A549 (cell line): Measurements from ENCODE around the gene CHMP1B. TPM values are rescaled to one million over a fixed set of nuclear protein-coding genes. Genes with fewer than 3 reads are reported as not detected.

Experiments used
- ATAC-seq, 2 experiments: fragments of 200-7000 bp in 1 of 2; fragments of >200 bp in 1 of 2; cut with Nextera tagmentation in 1 of 2; cut with Tn5 transposase in 1 of 2; 3 replicates each; pipeline versions ENCODE4 v1.8.0 to v1.9.1; 2018 to 2020; ENCODE audit warnings: mild to moderate bottlenecking in 1 of 2, moderate library complexity in 1 of 2
- CTCF ChIA-PET: fragments of 300-600 bp; sonication (Branson Sonifier 250); formaldehyde crosslinking; extraction: SDS; loops from one replicate; lab custom pipeline; 2021; ENCODE audit warnings: antibody characterized with exemption, inconsistent platforms; lab: Yijun Ruan, JAX
- POLR2A ChIA-PET: fragments of 350-600 bp; formaldehyde crosslinking; extraction: SDS; loops from one replicate; lab custom pipeline; 2021; ENCODE audit warnings: antibody characterized with exemption, inconsistent platforms; lab: Yijun Ruan, JAX
- DNase-seq, 2 experiments: peaks; one replicate each; pipeline versions ENCODE4 v3.0.0 to v3.0.0-alpha.2; 2011 to 2016; ENCODE audit warnings: low read depth in 1 of 2, low spot score in 1 of 2
- FAIRE-seq: peaks from 2 replicates; lab custom pipeline; 2011; peaks lifted over from hg19 to GRCh38; lab: Jason Lieb, UNC
- H3K27ac ChIP-seq, 2 experiments: fragments of >200 bp; sonication (Bioruptor Twin); formaldehyde crosslinking; 3 replicates each; pipeline ENCODE4 v1.5.1; 2016 to 2017
- H3K4me1 ChIP-seq: fragments of >200 bp; sonication (Bioruptor Twin); formaldehyde crosslinking; 3 replicates; pipeline ENCODE4 v1.6.1; 2016
- H3K4me2 ChIP-seq: fragments of >200 bp; sonication (Bioruptor Twin); formaldehyde crosslinking; 3 replicates; pipeline ENCODE4 v1.6.1; 2016
- H3K4me3 ChIP-seq: fragments of >200 bp; sonication (Bioruptor Twin); formaldehyde crosslinking; 3 replicates; pipeline ENCODE4 v1.5.1; 2016
- H3K9me3 ChIP-seq: fragments of >200 bp; sonication (Bioruptor Twin); formaldehyde crosslinking; 3 replicates; pipeline ENCODE4 v1.6.1; 2016
- EHF ChIP-seq: fragments of 250-450 bp; sonication (Bioruptor Pico); IDR thresholded peaks from 2 replicates; pipeline ENCODE4 v1.5.0; 2020; ENCODE audit warnings: mild to moderate bottlenecking
- ESRRA ChIP-seq: fragments of 150-350 bp; IDR thresholded peaks from 2 replicates; pipeline ENCODE4 v1.6.1; 2014; ENCODE audit warnings: mild to moderate bottlenecking, low read length, borderline replicate concordance
- GATA3 ChIP-seq: IDR thresholded peaks from 2 replicates; pipeline ENCODE4 v1.6.1; 2012; ENCODE audit warnings: borderline replicate concordance
- HEYL ChIP-seq: fragments of 250-450 bp; sonication (Bioruptor Pico); IDR thresholded peaks from 2 replicates; pipeline ENCODE4 v1.8.0; 2021; ENCODE audit warnings: mild to moderate bottlenecking, moderate library complexity
- HOXA7 ChIP-seq: fragments of 250-450 bp; sonication (Bioruptor Pico); IDR thresholded peaks from 2 replicates; pipeline ENCODE4 v1.5.0; 2020; ENCODE audit warnings: mild to moderate bottlenecking, moderate library complexity
- JUN ChIP-seq, 2 experiments: fragments of >200 bp; sonication (Bioruptor Twin); formaldehyde crosslinking; IDR thresholded peaks; 2 replicates in 1 of 2; 3 replicates in 1 of 2; pipeline ENCODE4 v1.6.1; 2016 to 2017
- KDM1A ChIP-seq: fragments of 200-600 bp; sonication (generic); IDR thresholded peaks from 2 replicates; pipeline ENCODE4 v1.6.1; 2016; ENCODE audit warnings: low read depth, mild to moderate bottlenecking
- NPAS2 ChIP-seq: fragments of 250-450 bp; sonication (Bioruptor Pico); IDR thresholded peaks from 2 replicates; pipeline ENCODE4 v1.8.0; 2022; ENCODE audit warnings: mild to moderate bottlenecking, moderate library complexity, borderline replicate concordance
- NR3C1 ChIP-seq: fragments of >200 bp; sonication (Bioruptor Twin); formaldehyde crosslinking; IDR thresholded peaks from 3 replicates; pipeline ENCODE4 v1.6.1; 2017
- POLR2AphosphoS2 ChIP-seq: conservative IDR thresholded peaks from 2 replicates; pipeline ENCODE4 v1.6.1; 2012; ENCODE audit warnings: low read length, improper control_type of control experiment, inconsistent platforms
- RAD21 ChIP-seq, 2 experiments: fragments of >200 bp in 1 of 2; sonication (Bioruptor Twin) in 1 of 2; formaldehyde crosslinking in 1 of 2; IDR thresholded peaks in 1 of 2; conservative IDR thresholded peaks in 1 of 2; 2 replicates in 1 of 2; 3 replicates in 1 of 2; pipeline ENCODE4 v1.6.1; 2012 to 2018; ENCODE audit warnings: inconsistent platforms in 1 of 2
- RARB ChIP-seq: fragments of 250-450 bp; sonication (Bioruptor Pico); IDR thresholded peaks from 2 replicates; pipeline ENCODE4 v1.8.0; 2021; ENCODE audit warnings: mild to moderate bottlenecking, moderate library complexity
- RCOR1 ChIP-seq: fragments of 150-350 bp; IDR thresholded peaks from 2 replicates; pipeline ENCODE4 v1.6.1; 2014; ENCODE audit warnings: antibody characterized with exemption, low read length, low read depth
- RNF2 ChIP-seq: fragments of 200-600 bp; sonication (generic); IDR thresholded peaks from 2 replicates; pipeline ENCODE4 v1.6.1; 2016; ENCODE audit warnings: low read depth, mild to moderate bottlenecking, antibody characterized with exemption, moderate library complexity, borderline replicate concordance
- SMC3 ChIP-seq: fragments of >200 bp; sonication (Bioruptor Twin); formaldehyde crosslinking; IDR thresholded peaks from 3 replicates; pipeline ENCODE4 v1.6.1; 2018; ENCODE audit warnings: inconsistent platforms
- ZSCAN20 ChIP-seq: fragments of 250-450 bp; sonication (Bioruptor Pico); IDR thresholded peaks from 2 replicates; pipeline ENCODE4 v1.8.0; 2022; ENCODE audit warnings: mild to moderate bottlenecking, moderate library complexity
- WGBS: methylation state at CpG from one replicate; pipeline ENCODE4 v1.1.6; 2017; ENCODE audit errors: missing lambda C conversion rate; 5-methylcytosine and 5-hydroxymethylcytosine counted together
- polyA plus RNA-seq, 4 experiments: library from polyadenylated mRNA; depleted of rRNA in 3 of 4; stranded (reverse); fragments of >200 nt; fragmentation: RNase III in 1 of 4; extraction: RNeasy Plus Mini Kit Qiagen cat#74134 plus additional on column Dnase treatment in 1 of 4; gene quantifications; 2 replicates in 3 of 4; 3 replicates in 1 of 4; pipeline ENCODE4 v1.2.3, GENCODE V29; 2011 to 2017
- TF ChIP-seq, protein P1 (sequence below): fragments of >200 bp; sonication (Bioruptor Twin); formaldehyde crosslinking; IDR thresholded peaks from 3 replicates; pipeline ENCODE4 v1.6.1; 2016
- TF ChIP-seq, protein P2 (sequence below): fragments of 250-450 bp; sonication (Bioruptor Pico); IDR thresholded peaks from 2 replicates; pipeline ENCODE4 v1.5.0; 2020; ENCODE audit warnings: low read depth, mild to moderate bottlenecking, moderate library complexity
- TF ChIP-seq, protein P3 (sequence below): fragments of >200 bp; sonication (Bioruptor Twin); formaldehyde crosslinking; IDR thresholded peaks from 3 replicates; pipeline ENCODE4 v1.5.1; 2016
- TF ChIP-seq, protein P4 (sequence below): fragments of >200 bp; sonication (Bioruptor Twin); formaldehyde crosslinking; IDR thresholded peaks from 2 replicates; pipeline ENCODE4 v1.6.1; 2016
- TF ChIP-seq, protein P5 (sequence below): IDR thresholded peaks from 2 replicates; pipeline ENCODE4 v1.6.1; 2012

CHMP1B gene
- polyA plus RNA-seq, 2 of the 4 experiments (the other 2 are of a cell fraction): 44.9 to 60.8 TPM

DNA sequence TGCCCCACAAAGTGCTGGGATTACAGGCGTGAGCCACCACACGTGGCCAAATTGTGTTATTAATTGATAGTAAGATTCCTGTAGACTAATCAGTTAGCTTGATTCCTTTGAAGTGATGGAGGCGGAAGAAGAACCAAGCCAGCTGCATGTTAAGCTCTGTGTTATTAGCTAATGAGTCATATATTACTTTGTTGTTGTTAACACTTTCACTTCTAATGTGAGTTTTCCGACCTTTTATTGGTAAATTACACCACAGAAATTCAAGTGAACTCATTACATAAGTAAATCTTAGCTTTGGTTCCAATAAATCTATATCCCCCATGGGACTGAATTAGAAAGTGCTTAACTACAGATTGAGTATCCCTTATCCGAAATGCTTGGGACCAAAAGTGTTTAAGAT, 20.3 kb downstream of the CHMP1B start:
- Histone ChIP-seq H3K4me3 (no peak overlapping the region), H3K27ac (no peak overlapping the region; a peak in 1 of 6 replicates), H3K4me2 (no peak overlapping the region), H3K9me3 (no peaks in the 10 kb centered on the region), H3K4me1 (no peaks in the 10 kb centered on the region)
- ATAC-seq: no peak
- 79% methylated on average over 5 of the region's 5 CpGs for WGBS
- no peak for FAIRE-seq
- ChIA-PET POLR2A (no interaction called here), CTCF (interaction anchor here (0.9 to 5.4 kb wide), 3 partner anchors 9 to 138 kb away, joined by 3 to 25 read pairs (median 3); no protein-coding TSS in a partner anchor)
- no peak for DNase-seq
- no peak for TF ChIP-seq SMC3
- no peak for TF ChIP-seq HOXA7 (CRISPR knock-in tag)
- no peak for TF ChIP-seq GATA3
- no peak for TF ChIP-seq NPAS2 (CRISPR knock-in tag)
- no peak for TF ChIP-seq POLR2AphosphoS2
- no peak for TF ChIP-seq EHF (CRISPR knock-in tag)
- TF ChIP-seq HEYL: no peak
- TF ChIP-seq, protein P1, sequence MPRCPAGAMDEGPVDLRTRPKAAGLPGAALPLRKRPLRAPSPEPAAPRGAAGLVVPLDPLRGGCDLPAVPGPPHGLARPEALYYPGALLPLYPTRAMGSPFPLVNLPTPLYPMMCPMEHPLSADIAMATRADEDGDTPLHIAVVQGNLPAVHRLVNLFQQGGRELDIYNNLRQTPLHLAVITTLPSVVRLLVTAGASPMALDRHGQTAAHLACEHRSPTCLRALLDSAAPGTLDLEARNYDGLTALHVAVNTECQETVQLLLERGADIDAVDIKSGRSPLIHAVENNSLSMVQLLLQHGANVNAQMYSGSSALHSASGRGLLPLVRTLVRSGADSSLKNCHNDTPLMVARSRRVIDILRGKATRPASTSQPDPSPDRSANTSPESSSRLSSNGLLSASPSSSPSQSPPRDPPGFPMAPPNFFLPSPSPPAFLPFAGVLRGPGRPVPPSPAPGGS: no peak
- TF ChIP-seq, protein P2, sequence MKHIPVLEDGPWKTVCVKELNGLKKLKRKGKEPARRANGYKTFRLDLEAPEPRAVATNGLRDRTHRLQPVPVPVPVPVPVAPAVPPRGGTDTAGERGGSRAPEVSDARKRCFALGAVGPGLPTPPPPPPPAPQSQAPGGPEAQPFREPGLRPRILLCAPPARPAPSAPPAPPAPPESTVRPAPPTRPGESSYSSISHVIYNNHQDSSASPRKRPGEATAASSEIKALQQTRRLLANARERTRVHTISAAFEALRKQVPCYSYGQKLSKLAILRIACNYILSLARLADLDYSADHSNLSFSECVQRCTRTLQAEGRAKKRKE: no peak
- no peak for TF ChIP-seq KDM1A

DNA sequence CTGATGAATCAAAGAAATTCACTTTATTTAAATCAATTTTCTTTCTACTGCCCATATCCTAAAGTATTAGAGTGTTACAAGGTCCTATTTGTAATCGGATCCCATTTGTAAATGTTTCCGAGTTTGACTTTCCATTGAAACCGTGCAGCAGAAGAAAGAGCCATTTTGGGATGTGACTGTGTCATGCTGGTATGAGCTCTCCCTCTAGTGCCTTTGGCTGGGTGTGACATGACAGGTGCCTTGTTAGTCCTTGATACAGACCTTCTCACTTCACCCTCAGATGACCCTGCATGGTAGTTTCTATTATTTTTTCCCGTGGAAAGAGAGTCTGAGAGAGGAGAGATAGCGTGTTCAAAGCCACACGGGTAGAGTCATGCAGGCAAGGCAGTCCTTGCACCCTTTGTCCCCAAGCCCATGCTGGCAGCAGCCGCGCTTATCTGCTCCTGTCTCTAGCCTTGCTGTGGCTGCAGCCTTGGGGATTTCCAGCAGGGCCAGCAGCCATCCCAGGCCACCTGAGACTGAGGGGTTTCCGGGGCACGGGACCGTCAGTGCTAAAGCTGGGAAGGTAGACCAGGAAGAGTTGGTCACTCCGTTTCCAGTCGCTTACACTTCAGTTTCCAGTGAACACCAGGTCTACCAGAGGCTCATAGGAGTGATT, 21.4 kb downstream of the CHMP1B start:
- TF ChIP-seq RCOR1: no peak
- TF ChIP-seq, protein P1: no peak
- peak; percentile 45; the same call in 2 of the 3 replicates for TF ChIP-seq SMC3
- TF ChIP-seq, protein P3, sequence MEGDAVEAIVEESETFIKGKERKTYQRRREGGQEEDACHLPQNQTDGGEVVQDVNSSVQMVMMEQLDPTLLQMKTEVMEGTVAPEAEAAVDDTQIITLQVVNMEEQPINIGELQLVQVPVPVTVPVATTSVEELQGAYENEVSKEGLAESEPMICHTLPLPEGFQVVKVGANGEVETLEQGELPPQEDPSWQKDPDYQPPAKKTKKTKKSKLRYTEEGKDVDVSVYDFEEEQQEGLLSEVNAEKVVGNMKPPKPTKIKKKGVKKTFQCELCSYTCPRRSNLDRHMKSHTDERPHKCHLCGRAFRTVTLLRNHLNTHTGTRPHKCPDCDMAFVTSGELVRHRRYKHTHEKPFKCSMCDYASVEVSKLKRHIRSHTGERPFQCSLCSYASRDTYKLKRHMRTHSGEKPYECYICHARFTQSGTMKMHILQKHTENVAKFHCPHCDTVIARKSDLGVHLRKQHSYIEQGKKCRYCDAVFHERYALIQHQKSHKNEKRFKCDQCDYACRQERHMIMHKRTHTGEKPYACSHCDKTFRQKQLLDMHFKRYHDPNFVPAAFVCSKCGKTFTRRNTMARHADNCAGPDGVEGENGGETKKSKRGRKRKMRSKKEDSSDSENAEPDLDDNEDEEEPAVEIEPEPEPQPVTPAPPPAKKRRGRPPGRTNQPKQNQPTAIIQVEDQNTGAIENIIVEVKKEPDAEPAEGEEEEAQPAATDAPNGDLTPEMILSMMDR: peak; percentile 49
- TF ChIP-seq RAD21 (conservative IDR thresholded peaks at IDR 0.05 in 1 of 2, IDR thresholded peaks at IDR 0.05 in 1 of 2): peak; percentile 67 to 68
- FAIRE-seq (no peak), DNase-seq (peak; percentile 41 to 67), ATAC-seq (peak; percentile 81 to 85; a peak in 5 of 6 replicates)
- Histone ChIP-seq H3K27ac (no peak overlapping the region; a peak in 1 of 6 replicates), H3K4me2 (0 out of 3 replicates have a peak overlapping the region, but pooled peaks have one; percentile 20), H3K4me1 (no peaks in the 10 kb centered on the region), H3K9me3 (no peaks in the 10 kb centered on the region), H3K4me3 (no peak overlapping the region)
- ChIA-PET POLR2A (no interaction called here), CTCF (interaction anchor here (0.7 to 5.4 kb wide), 3 partner anchors 136 to 216 kb away, joined by 4 to 25 read pairs (median 4); no protein-coding TSS in a partner anchor)
- 52% methylated on average over 11 of the region's 13 CpGs for WGBS

DNA sequence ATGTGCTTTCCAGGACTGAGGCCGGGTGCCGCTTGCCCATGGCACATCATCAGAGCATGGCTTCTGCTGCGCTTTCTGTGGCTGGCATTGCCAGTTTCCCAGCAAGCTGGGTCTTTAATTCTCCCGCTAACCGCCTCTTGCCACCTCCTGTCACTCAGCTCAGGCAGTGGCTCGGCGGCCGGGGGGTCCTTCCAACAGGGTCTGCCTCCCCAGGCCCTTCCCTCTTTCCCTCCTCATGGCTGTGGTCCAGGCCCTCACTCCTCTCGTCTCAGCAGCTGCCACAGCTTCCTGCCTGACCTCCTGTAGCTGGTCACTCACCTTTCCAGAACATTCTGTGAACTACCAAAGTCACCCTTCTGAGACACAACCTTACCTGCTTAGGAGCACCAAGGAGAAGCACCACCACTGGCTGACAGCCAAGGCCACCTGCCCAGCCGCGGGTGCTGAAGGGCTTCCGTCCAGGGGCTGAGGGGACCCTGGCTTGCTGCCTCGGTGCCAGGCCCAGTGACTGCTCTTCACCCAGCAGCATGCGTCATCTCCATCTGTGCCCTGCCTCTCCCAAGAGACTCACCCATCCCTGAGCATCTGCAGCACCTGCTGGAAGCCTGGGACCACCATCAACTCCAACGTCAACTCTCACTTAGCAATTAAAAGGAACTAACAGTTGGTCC, 22.6 kb downstream of the CHMP1B start:
- H3K4me2 ChIP-seq: no peak overlapping the region
- no peak overlapping the region for H3K4me3 ChIP-seq
- DNase-seq: no peak
- ChIA-PET CTCF (interaction anchor here (1.6 to 5.4 kb wide), 2 partner anchors 22 to 140 kb away, joined by 3 to 25 read pairs; no protein-coding TSS in a partner anchor), POLR2A (no interaction called here)
- no peaks in the 10 kb centered on the region for H3K4me1 ChIP-seq
- no peak overlapping the region for H3K27ac ChIP-seq
- WGBS: 90% methylated on average over 12 of the region's 15 CpGs
- ATAC-seq: no peak
- TF ChIP-seq RNF2 (no peak), ZSCAN20 (no peak), SMC3 (no peak), JUN (IDR thresholded peaks at IDR 0.05) (no peak), HEYL (no peak), RARB (no peak), ESRRA (no peak), NPAS2 (CRISPR knock-in tag) (no peak), NR3C1 (no peak)
- TF ChIP-seq, protein P4, sequence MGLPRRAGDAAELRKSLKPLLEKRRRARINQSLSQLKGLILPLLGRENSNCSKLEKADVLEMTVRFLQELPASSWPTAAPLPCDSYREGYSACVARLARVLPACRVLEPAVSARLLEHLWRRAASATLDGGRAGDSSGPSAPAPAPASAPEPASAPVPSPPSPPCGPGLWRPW: no peak
- TF ChIP-seq, protein P2: no peak
- TF ChIP-seq, protein P5, sequence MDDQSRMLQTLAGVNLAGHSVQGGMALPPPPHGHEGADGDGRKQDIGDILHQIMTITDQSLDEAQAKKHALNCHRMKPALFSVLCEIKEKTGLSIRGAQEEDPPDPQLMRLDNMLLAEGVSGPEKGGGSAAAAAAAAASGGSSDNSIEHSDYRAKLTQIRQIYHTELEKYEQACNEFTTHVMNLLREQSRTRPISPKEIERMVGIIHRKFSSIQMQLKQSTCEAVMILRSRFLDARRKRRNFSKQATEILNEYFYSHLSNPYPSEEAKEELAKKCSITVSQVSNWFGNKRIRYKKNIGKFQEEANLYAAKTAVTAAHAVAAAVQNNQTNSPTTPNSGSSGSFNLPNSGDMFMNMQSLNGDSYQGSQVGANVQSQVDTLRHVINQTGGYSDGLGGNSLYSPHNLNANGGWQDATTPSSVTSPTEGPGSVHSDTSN: no peak
- FAIRE-seq: no peak
- H3K9me3 ChIP-seq: no peaks in the 10 kb centered on the region
